Kidney (tissue), 14 donors: ENCODE measurements around the gene SBK2. TPM values are rescaled to one million over a fixed set of nuclear protein-coding genes. Genes with fewer than 3 reads are reported as not detected.

Source experiments
- DNase-seq, 5 donors: peaks; one replicate each; pipeline ENCODE4 v3.0.0-alpha.2; 2013 to 2020
- FAIRE-seq: peaks from 2 replicates; lab custom pipeline; 2012; peaks lifted over from hg19 to GRCh38; lab: Jason Lieb, UNC
- H3K27ac ChIP-seq, 2 donors: one replicate each; pipeline ENCODE4 v1.7.0; 2013; ENCODE audit warnings: low read depth in 2 of 2, low read length in 2 of 2, inconsistent platforms in 1 of 2
- H3K27me3 ChIP-seq: one replicate; pipeline ENCODE4 v1.7.1; 2013; ENCODE audit warnings: low read length, inconsistent platforms; ENCODE audit not compliant: control insufficient read depth, insufficient read depth
- H3K36me3 ChIP-seq, 3 donors: one replicate each; pipeline versions ENCODE4 v1.7.0 to v1.7.1; 2013; ENCODE audit warnings: low read length in 3 of 3, control low read depth in 1 of 3, inconsistent platforms in 1 of 3; ENCODE audit not compliant: insufficient read depth in 3 of 3, control insufficient read depth in 2 of 3
- H3K4me1 ChIP-seq, 3 donors: one replicate each; pipeline versions ENCODE4 v1.7.0 to v1.7.1; 2013; ENCODE audit warnings: low read length in 3 of 3, inconsistent platforms in 1 of 3, low read depth in 1 of 3; ENCODE audit not compliant: control insufficient read depth in 2 of 3, insufficient read depth in 2 of 3
- H3K4me3 ChIP-seq, 3 donors: one replicate each; pipeline versions ENCODE4 v1.7.0 to v1.8.1; 2013; ENCODE audit warnings: low read length in 3 of 3, control low read depth in 1 of 3, inconsistent platforms in 1 of 3
- H3K9ac ChIP-seq, 3 donors: one replicate each; pipeline versions ENCODE4 v1.7.0 to v1.7.1; 2013; ENCODE audit warnings: low read length in 3 of 3, control low read depth in 1 of 3, inconsistent platforms in 1 of 3
- H3K9me3 ChIP-seq, 3 donors: one replicate each; pipeline versions ENCODE4 v1.7.0 to v1.7.1; 2013; ENCODE audit warnings: low read length in 3 of 3, control low read depth in 1 of 3, inconsistent platforms in 1 of 3; ENCODE audit not compliant: control insufficient read depth in 2 of 3, insufficient read depth in 1 of 3
- intact Hi-C: fragments of 100-400 bp; cut with DNase I; formaldehyde crosslinking; loops from one replicate; pipeline ENCODE4 v1.11.1; 2022
- polyA plus RNA-seq: library from polyadenylated mRNA; stranded (reverse); fragments of 350-450 nt; fragmentation: Illumina TruSeq; extraction: RNeasy Lipid Tissue Mini Kit (QIAGEN cat#74804); gene quantifications from one replicate; pipeline ENCODE4 v1.2.3, GENCODE V29; 2014; ENCODE audit warnings: low read depth, low replicate concordance; ENCODE audit not compliant: insufficient read depth
- total RNA-seq: library from RNA; stranded (reverse); fragmentation: NEBNext Ultra II Directional; extraction: Animal tissue kit (Norgen Biotek cat#: 25700); gene quantifications from one replicate; pipeline ENCODE4 v1.2.1, GENCODE V29; 2021
- TF ChIP-seq, protein P1 (sequence below): IDR thresholded peaks from 3 replicates; pipeline ENCODE4 v1.5.1; 2012; ENCODE audit warnings: mild to moderate bottlenecking, moderate library complexity, borderline replicate concordance; ENCODE audit not compliant: insufficient read depth; ENCODE audit errors: extremely low read depth
- donor health status: control.
- donor health status: control.
- donor health status: control.
- donor health status: control.
- donor health status: control.
- donor health status: DM: yes; HTN: yes; CAD: no.
- donor health status: Normal renal cell carcinoma (clear cell type).

The SBK2 gene
- total and polyA plus RNA-seq, 2 donors from 2014 or later, result not detected

GRCh38 chr19:55539090-55539984 is 2.4 kb upstream of the SBK2 start:
- Histone ChIP-seq H3K36me3 (no peaks in the 10 kb centered on the region), H3K27me3 (no peaks in the 10 kb centered on the region), H3K9me3 (no peaks in the 10 kb centered on the region), H3K4me1 (no peaks in the 10 kb centered on the region), H3K9ac (no peak overlapping the region), H3K27ac (no peak overlapping the region), H3K4me3 (no peak overlapping the region)
- intact Hi-C loops, result no loop called here
- DNase-seq, result no peak
- TF ChIP-seq, protein P1, sequence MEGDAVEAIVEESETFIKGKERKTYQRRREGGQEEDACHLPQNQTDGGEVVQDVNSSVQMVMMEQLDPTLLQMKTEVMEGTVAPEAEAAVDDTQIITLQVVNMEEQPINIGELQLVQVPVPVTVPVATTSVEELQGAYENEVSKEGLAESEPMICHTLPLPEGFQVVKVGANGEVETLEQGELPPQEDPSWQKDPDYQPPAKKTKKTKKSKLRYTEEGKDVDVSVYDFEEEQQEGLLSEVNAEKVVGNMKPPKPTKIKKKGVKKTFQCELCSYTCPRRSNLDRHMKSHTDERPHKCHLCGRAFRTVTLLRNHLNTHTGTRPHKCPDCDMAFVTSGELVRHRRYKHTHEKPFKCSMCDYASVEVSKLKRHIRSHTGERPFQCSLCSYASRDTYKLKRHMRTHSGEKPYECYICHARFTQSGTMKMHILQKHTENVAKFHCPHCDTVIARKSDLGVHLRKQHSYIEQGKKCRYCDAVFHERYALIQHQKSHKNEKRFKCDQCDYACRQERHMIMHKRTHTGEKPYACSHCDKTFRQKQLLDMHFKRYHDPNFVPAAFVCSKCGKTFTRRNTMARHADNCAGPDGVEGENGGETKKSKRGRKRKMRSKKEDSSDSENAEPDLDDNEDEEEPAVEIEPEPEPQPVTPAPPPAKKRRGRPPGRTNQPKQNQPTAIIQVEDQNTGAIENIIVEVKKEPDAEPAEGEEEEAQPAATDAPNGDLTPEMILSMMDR, result no peak
- no peak for FAIRE-seq

DNA sequence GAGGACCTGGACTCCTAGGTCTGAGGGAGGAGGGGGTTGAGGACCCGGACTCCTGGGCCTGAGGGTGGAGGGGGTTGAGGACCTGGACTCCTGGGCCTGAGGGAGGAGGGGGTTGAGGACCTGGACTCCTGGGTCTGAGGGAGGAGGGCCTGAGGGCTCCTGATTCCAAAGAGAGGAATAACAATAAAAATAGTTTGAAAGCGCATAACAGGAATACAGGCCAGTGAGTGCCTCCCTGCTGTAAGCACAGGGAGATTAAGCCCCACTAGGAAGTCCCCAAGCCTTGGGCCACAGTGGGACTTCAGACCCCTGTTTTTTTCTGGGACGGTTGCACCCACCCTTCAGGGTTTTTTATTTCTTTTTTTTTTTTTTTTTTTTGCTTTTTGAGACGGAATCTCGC is 1.2 kb upstream of the SBK2 start:
- intact Hi-C loops, result no loop called here
- H3K36me3 ChIP-seq, result no peaks in the 10 kb centered on the region
- H3K4me1 ChIP-seq, result no peaks in the 10 kb centered on the region
- TF ChIP-seq, protein P1, result no peak
- no peak overlapping the region for H3K4me3 ChIP-seq
- no peak overlapping the region for H3K9ac ChIP-seq
- H3K27me3 ChIP-seq, result no peaks in the 10 kb centered on the region
- H3K9me3 ChIP-seq, result no peaks in the 10 kb centered on the region
- H3K27ac ChIP-seq, result no peak overlapping the region
- FAIRE-seq (no peak), DNase-seq (no peak)

- Histone ChIP-seq H3K27ac (no peak overlapping the region), H3K36me3 (no peaks in the 10 kb centered on the region), H3K27me3 (no peaks in the 10 kb centered on the region), H3K9me3 (no peaks in the 10 kb centered on the region), H3K4me1 (no peaks in the 10 kb centered on the region), H3K9ac (no peak overlapping the region), H3K4me3 (no peak overlapping the region)
- intact Hi-C loops, result no loop called here
- no peak for FAIRE-seq
- TF ChIP-seq, protein P1, result no peak
- peak in 1 of 5 donors; percentile 30 for DNase-seq
Observed at GRCh38 chr19:55537741-55538111, 793 bp upstream of the SBK2 start.

DNA sequence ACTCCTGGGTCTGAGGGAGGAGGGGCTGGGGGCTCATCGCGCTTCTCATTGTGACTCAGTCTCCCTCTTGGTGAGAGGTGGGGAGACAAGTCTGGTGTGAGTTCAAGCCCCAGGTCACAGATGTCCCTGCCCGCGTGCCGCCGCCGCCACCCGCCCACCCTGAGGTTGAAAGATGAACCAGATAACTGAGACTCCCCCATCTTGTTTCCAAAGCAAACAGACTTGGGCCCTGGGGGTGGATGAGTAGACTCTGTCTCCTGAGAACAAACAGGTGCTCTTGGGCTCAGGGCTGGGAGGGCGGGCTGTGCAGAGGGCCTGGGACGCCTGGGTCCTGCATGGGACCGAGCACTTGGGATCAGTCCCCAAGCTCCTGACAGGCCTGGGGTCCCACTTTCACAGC is 567 bp downstream of the SBK2 start:
- no peaks in the 10 kb centered on the region for H3K36me3 ChIP-seq
- intact Hi-C loops, result no loop called here
- TF ChIP-seq, protein P1, result no peak
- H3K4me3 ChIP-seq, result no peak overlapping the region
- H3K27ac ChIP-seq, result no peak overlapping the region
- H3K27me3 ChIP-seq, result no peaks in the 10 kb centered on the region
- no peaks in the 10 kb centered on the region for H3K9me3 ChIP-seq
- H3K4me1 ChIP-seq, result no peaks in the 10 kb centered on the region
- FAIRE-seq (no peak), DNase-seq (peak in 4 of 5 donors; percentile 52 to 79 (median 70))
- no peak overlapping the region for H3K9ac ChIP-seq
